Measurements from ENCODE around the gene THAP3.
A peak's percentile ranks its signal among the peaks of the same experiment; 100 is the strongest.
"Not testable (repeated sequence)": the region's sequence is repeated elsewhere in the genome, so short reads cannot be mapped to it uniquely, and the experiment has no call there.

Gene THAP3

DNA sequence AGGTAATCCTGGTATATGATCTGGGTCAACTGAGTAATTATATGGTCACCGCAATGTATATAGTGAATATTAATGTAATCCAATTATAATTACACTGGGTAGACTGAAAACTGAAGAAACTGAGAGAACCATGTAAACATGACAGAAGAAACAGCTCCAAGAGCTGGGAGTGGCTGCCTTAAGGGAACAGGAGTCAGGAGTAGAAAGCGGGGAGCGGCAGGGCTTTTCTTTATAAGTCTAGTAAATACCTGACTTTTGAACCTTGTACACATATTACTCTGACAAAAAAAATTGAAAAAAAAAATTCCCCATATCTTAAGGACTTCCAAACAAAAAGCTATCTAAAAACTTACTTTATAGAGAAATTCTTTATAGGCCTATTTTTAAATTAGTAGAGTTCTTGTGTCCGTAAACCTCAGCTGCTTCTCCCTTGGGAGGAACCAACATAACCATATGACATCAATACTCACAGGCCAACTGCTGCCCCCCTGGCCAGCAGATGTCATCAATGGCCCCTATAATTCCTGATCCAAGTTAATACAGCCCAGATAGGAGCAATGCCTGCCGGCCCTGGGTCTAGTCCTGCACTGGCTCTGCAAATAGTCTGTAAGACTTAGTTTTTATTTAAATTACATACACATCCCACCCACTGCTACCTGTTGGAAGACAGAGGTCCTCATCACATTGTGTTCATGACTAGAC lies 33.8 kb downstream of the THAP3 start:
- H3K18ac ChIP-seq (ENCODE audit: low read length), result no peak overlapping the region
- no peak overlapping the region for H3K9ac ChIP-seq (ENCODE audit: low read length)
- H3K4ac ChIP-seq (ENCODE audit: low read depth, low read length), result no peak overlapping the region
- no peak overlapping the region for H3K27ac ChIP-seq (ENCODE audit: low read depth, low read length)
- H3K4me3 ChIP-seq (ENCODE audit: low read length), result no peak overlapping the region
- no peak overlapping the region for H4K5ac ChIP-seq (ENCODE audit: low read length)
- no CpG with 5 or more reads among the region's 5 CpGs for WGBS (ENCODE audit: extremely low coverage, insufficient coverage, low lambda C conversion rate)
- H3K56ac ChIP-seq (ENCODE audit: low read length), result no peak overlapping the region
- no peak overlapping the region for H2BK5ac ChIP-seq (ENCODE audit: low read length)
- H3K79me2 ChIP-seq (ENCODE audit: control insufficient read depth, insufficient read depth, low read length), result no peaks in the 10 kb centered on the region
- H3K4me2 ChIP-seq (ENCODE audit: low read length), result no peak overlapping the region
- peaks cover 3% of the 10 kb centered on the region for H3K36me3 ChIP-seq (ENCODE audit: control insufficient read depth, insufficient read depth, low read length)
- no peaks in the 10 kb centered on the region for H3K4me1 ChIP-seq (ENCODE audit: control insufficient read depth, low read depth, low read length)
- peaks cover 5% of the 10 kb centered on the region for H3K79me1 ChIP-seq (ENCODE audit: low read length)
- H2AK5ac ChIP-seq (ENCODE audit: low read length), result no peak overlapping the region
- H4K8ac ChIP-seq (ENCODE audit: low read depth, low read length), result no peak overlapping the region
- H2BK15ac ChIP-seq (replicated peaks; ENCODE audit: low read depth), result no peak overlapping the region
- no peak overlapping the region for H3K23ac ChIP-seq (ENCODE audit: low read length)
- H3K27me3 ChIP-seq (ENCODE audit: insufficient read depth, low read length, poor library complexity), result no peaks in the 10 kb centered on the region
- no peak overlapping the region for H2BK120ac ChIP-seq (ENCODE audit: low read depth, low read length)
- DNase-seq, result no peak

DNA sequence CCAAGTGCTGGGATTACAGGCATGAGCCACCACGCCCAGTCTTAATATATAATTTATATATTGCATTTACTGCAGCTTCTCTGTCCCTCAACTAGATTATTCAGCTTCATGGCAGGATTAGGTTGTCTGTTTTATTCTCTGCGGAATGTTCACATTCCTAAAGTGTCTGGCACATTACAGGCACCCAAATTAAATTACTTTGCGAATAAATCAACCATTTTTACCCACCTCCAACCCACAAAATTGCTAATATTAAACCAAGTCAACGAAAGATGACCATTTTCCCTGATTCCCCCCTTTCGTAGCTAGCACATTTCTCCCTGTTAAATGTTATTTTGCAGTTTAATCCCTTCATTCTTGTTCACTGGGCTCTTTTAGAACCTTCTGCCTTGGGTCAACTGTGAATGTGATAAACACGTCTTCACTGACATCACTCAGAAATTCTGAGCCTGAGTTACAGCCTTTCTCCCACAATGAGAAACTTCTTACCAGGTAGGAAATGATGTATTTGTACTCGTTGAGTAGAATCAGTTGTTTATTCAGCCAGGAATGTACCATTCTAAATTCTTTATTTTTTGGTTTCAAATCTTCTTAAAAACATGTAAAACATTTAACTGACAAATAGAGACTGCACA lies 35.9 kb downstream of the THAP3 start:
- Histone ChIP-seq H3K27ac (ENCODE audit: low read depth, low read length) (no peak overlapping the region), H3K23ac (ENCODE audit: low read length) (no peak overlapping the region), H4K5ac (ENCODE audit: low read length) (no peak overlapping the region), H3K36me3 (ENCODE audit: control insufficient read depth, insufficient read depth, low read length) (no peaks in the 10 kb centered on the region), H3K79me2 (ENCODE audit: control insufficient read depth, insufficient read depth, low read length) (no peaks in the 10 kb centered on the region), H3K4ac (ENCODE audit: low read depth, low read length) (no peak overlapping the region), H3K18ac (ENCODE audit: low read length) (no peak overlapping the region), H3K27me3 (ENCODE audit: insufficient read depth, low read length, poor library complexity) (no peaks in the 10 kb centered on the region), H3K9ac (ENCODE audit: low read length) (no peak overlapping the region), H2BK120ac (ENCODE audit: low read depth, low read length) (no peak overlapping the region), H2BK15ac (replicated peaks; ENCODE audit: low read depth) (no peak overlapping the region), H3K79me1 (ENCODE audit: low read length) (peaks cover 8% of the 10 kb centered on the region), H2BK5ac (ENCODE audit: low read length) (no peak overlapping the region), H3K4me3 (ENCODE audit: low read length) (no peak overlapping the region), H3K56ac (ENCODE audit: low read length) (no peak overlapping the region), H3K4me1 (ENCODE audit: control insufficient read depth, low read depth, low read length) (no peaks in the 10 kb centered on the region), H2AK5ac (ENCODE audit: low read length) (no peak overlapping the region), H4K8ac (ENCODE audit: low read depth, low read length) (no peak overlapping the region), H3K4me2 (ENCODE audit: low read length) (no peak overlapping the region)
- WGBS (ENCODE audit: extremely low coverage, insufficient coverage, low lambda C conversion rate), result 100% methylated on average over 2 of the region's 7 CpGs
- DNase-seq, result no peak

DNA sequence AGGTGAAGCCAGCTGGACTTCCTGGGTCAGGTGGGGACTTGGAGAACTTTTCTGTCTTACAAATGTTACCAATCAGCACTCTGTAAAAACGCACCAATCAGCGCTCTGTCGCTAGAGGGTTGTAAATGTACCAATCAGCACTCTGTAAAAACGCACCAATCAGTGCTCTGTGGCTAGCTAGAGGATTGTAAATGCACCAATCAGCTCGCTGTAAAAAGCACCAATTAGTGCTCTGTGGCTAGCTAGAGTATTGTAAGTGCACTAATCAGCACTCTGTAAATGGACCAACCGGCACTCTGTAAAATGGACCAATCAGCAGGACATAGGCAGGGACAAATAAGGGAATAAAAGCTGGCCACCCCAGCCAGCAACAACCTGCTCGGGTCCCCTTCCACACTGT lies 37.8 kb downstream of the THAP3 start:
- H3K79me1 ChIP-seq (ENCODE audit: low read length); H4K5ac ChIP-seq (ENCODE audit: low read length); H3K4me2 ChIP-seq (ENCODE audit: low read length); H3K9ac ChIP-seq (ENCODE audit: low read length); H2AK5ac ChIP-seq (ENCODE audit: low read length); H3K18ac ChIP-seq (ENCODE audit: low read length); H3K4me1 ChIP-seq (ENCODE audit: control insufficient read depth, low read depth, low read length); H3K23ac ChIP-seq (ENCODE audit: low read length); H4K8ac ChIP-seq (ENCODE audit: low read depth, low read length); H2BK5ac ChIP-seq (ENCODE audit: low read length); H2BK120ac ChIP-seq (ENCODE audit: low read depth, low read length); H3K27me3 ChIP-seq (ENCODE audit: insufficient read depth, low read length, poor library complexity); H3K56ac ChIP-seq (ENCODE audit: low read length); H3K4me3 ChIP-seq (ENCODE audit: low read length); H3K27ac ChIP-seq (ENCODE audit: low read depth, low read length); H3K36me3 ChIP-seq (ENCODE audit: control insufficient read depth, insufficient read depth, low read length); H2BK15ac ChIP-seq (replicated peaks; ENCODE audit: low read depth); H3K4ac ChIP-seq (ENCODE audit: low read depth, low read length); H3K79me2 ChIP-seq (ENCODE audit: control insufficient read depth, insufficient read depth, low read length): not testable (repeated sequence)
- DNase-seq, result peak; percentile 16
- no CpG with 5 or more reads among the region's 7 CpGs for WGBS (ENCODE audit: extremely low coverage, insufficient coverage, low lambda C conversion rate)

- Histone ChIP-seq H3K27ac (ENCODE audit: low read depth, low read length) (no peak overlapping the region), H3K27me3 (ENCODE audit: insufficient read depth, low read length, poor library complexity) (no peaks in the 10 kb centered on the region), H4K8ac (ENCODE audit: low read depth, low read length) (no peak overlapping the region), H3K4me3 (ENCODE audit: low read length) (no peak overlapping the region), H2AK5ac (ENCODE audit: low read length) (no peak overlapping the region), H3K4me1 (ENCODE audit: control insufficient read depth, low read depth, low read length) (no peaks in the 10 kb centered on the region), H3K79me2 (ENCODE audit: control insufficient read depth, insufficient read depth, low read length) (no peaks in the 10 kb centered on the region), H3K4ac (ENCODE audit: low read depth, low read length) (no peak overlapping the region), H3K9ac (ENCODE audit: low read length) (no peak overlapping the region), H2BK15ac (replicated peaks; ENCODE audit: low read depth) (no peak overlapping the region), H4K5ac (ENCODE audit: low read length) (no peak overlapping the region), H3K56ac (ENCODE audit: low read length) (no peak overlapping the region), H2BK5ac (ENCODE audit: low read length) (no peak overlapping the region), H3K79me1 (ENCODE audit: low read length) (peaks cover 5% of the 10 kb centered on the region), H3K18ac (ENCODE audit: low read length) (no peak overlapping the region), H3K4me2 (ENCODE audit: low read length) (no peak overlapping the region), H2BK120ac (ENCODE audit: low read depth, low read length) (no peak overlapping the region), H3K23ac (ENCODE audit: low read length) (no peak overlapping the region), H3K36me3 (ENCODE audit: control insufficient read depth, insufficient read depth, low read length) (peaks cover 3% of the 10 kb centered on the region)
- WGBS (ENCODE audit: extremely low coverage, insufficient coverage, low lambda C conversion rate), result no CpG with 5 or more reads among the region's 5 CpGs
- no peak for DNase-seq
Measured at GRCh38 chr1:6666696-6667095, 42.0 kb downstream of the THAP3 start.

GRCh38 chr1:6667139-6667538 lies 42.5 kb downstream of the THAP3 start:
- H3K18ac ChIP-seq (ENCODE audit: low read length), result no peak overlapping the region

More at GRCh38 chr1:6667139-6667538, 42.5 kb downstream of the THAP3 start:
- H3K4me2 ChIP-seq (ENCODE audit: low read length), result no peak overlapping the region
- H2AK5ac ChIP-seq (ENCODE audit: low read length), result no peak overlapping the region
- H3K56ac ChIP-seq (ENCODE audit: low read length), result no peak overlapping the region
- no peak for DNase-seq
- peaks cover 3% of the 10 kb centered on the region for H3K36me3 ChIP-seq (ENCODE audit: control insufficient read depth, insufficient read depth, low read length)
- no peak overlapping the region for H3K4ac ChIP-seq (ENCODE audit: low read depth, low read length)
- no peaks in the 10 kb centered on the region for H3K79me2 ChIP-seq (ENCODE audit: control insufficient read depth, insufficient read depth, low read length)
- no peak overlapping the region for H2BK15ac ChIP-seq (replicated peaks; ENCODE audit: low read depth)
- peaks cover 5% of the 10 kb centered on the region for H3K79me1 ChIP-seq (ENCODE audit: low read length)
- no peak overlapping the region for H4K8ac ChIP-seq (ENCODE audit: low read depth, low read length)
- no peak overlapping the region for H3K9ac ChIP-seq (ENCODE audit: low read length)
- no peak overlapping the region for H3K27ac ChIP-seq (ENCODE audit: low read depth, low read length)
- no peak overlapping the region for H2BK120ac ChIP-seq (ENCODE audit: low read depth, low read length)
- no peaks in the 10 kb centered on the region for H3K27me3 ChIP-seq (ENCODE audit: insufficient read depth, low read length, poor library complexity)
- H4K5ac ChIP-seq (ENCODE audit: low read length), result no peak overlapping the region
- no CpG with 5 or more reads among the region's 6 CpGs for WGBS (ENCODE audit: extremely low coverage, insufficient coverage, low lambda C conversion rate)
- no peaks in the 10 kb centered on the region for H3K4me1 ChIP-seq (ENCODE audit: control insufficient read depth, low read depth, low read length)
- H3K4me3 ChIP-seq (ENCODE audit: low read length), result no peak overlapping the region
- H3K23ac ChIP-seq (ENCODE audit: low read length), result no peak overlapping the region
- H2BK5ac ChIP-seq (ENCODE audit: low read length), result no peak overlapping the region
